ENCODE measurements around the gene SPART.
A peak's percentile ranks its signal among the peaks of the same experiment; 100 is the strongest.

- TF ChIP-seq CTCF (optimal IDR thresholded peaks at IDR 0.05 in 1 of 3, IDR thresholded peaks at IDR 0.05 in 1 of 3, conservative IDR thresholded peaks at IDR 0.05 in 1 of 3; ENCODE audit: extremely low read depth in 1 of 3, insufficient read depth in 2 of 3, low read length in 3 of 3) (peak in 2 of 3 experiments; percentile 43), EZH2 (IDR thresholded peaks at IDR 0.05; ENCODE audit: low read length) (no peak)
These were observed 70.8 kb downstream of the SPART start for GRCh38 chr13:36275190-36276002.
